IMR-90 (cell line): Measurements from ENCODE around the gene MTUS2.

Experiments used
- CEBPB ChIP-seq: IDR thresholded peaks from 2 replicates; pipeline ENCODE4 v1.6.1; 2012; ENCODE audit warnings: low read depth, low read length, improper control_type of control experiment
- CHD1 ChIP-seq: IDR thresholded peaks from 2 replicates; pipeline ENCODE4 v1.6.1; 2012; ENCODE audit warnings: low read depth, low read length, improper control_type of control experiment
- CTCF ChIP-seq: conservative IDR thresholded peaks from 2 replicates; pipeline ENCODE4 v1.5.1; 2012; ENCODE audit warnings: mild to moderate bottlenecking, low read depth, low read length, improper control_type of control experiment
- ELK1 ChIP-seq: fragments of 150-350 bp; IDR thresholded peaks from 2 replicates; pipeline ENCODE4 v1.6.1; 2016; ENCODE audit warnings: low read depth, mild to moderate bottlenecking, low read length, moderate library complexity, borderline replicate concordance
- FOS ChIP-seq: fragments of 150-350 bp; IDR thresholded peaks from 2 replicates; pipeline ENCODE4 v1.6.1; 2016; ENCODE audit warnings: low read depth, low read length
- MXI1 ChIP-seq: IDR thresholded peaks from 2 replicates; pipeline ENCODE4 v1.6.1; 2012; ENCODE audit warnings: low read depth, mild to moderate bottlenecking, low read length, moderate library complexity, borderline replicate concordance
- NFE2L2 ChIP-seq: fragments of 150-350 bp; IDR thresholded peaks from 2 replicates; pipeline ENCODE4 v1.6.1; 2016; ENCODE audit warnings: low read depth, mild to moderate bottlenecking, low read length
- POLR2A ChIP-seq: IDR thresholded peaks from 2 replicates; pipeline ENCODE4 v1.6.1; 2012; ENCODE audit warnings: mild to moderate bottlenecking, low read depth, low read length
- RAD21 ChIP-seq: IDR thresholded peaks from 2 replicates; pipeline ENCODE4 v1.6.1; 2012; ENCODE audit warnings: low read length, improper control_type of control experiment
- RCOR1 ChIP-seq: IDR thresholded peaks from 2 replicates; pipeline ENCODE4 v1.6.1; 2012; ENCODE audit warnings: mild to moderate bottlenecking, low read length, improper control_type of control experiment; ENCODE audit not compliant: insufficient replicate concordance
- RFX5 ChIP-seq: IDR thresholded peaks from 2 replicates; pipeline ENCODE4 v1.8.0; 2012; ENCODE audit warnings: low read depth, mild to moderate bottlenecking, low read length, moderate library complexity
- SMC3 ChIP-seq: fragments of 150-350 bp; IDR thresholded peaks from 2 replicates; pipeline ENCODE4 v1.6.1; 2016; ENCODE audit warnings: low read depth, mild to moderate bottlenecking, antibody characterized with exemption, low read length, moderate library complexity
- TF ChIP-seq, protein P1 (sequence below): fragments of 150-350 bp; IDR thresholded peaks from 2 replicates; pipeline ENCODE4 v1.6.1; 2017; ENCODE audit warnings: mild to moderate bottlenecking, antibody characterized with exemption, low read length, low read depth

DNA sequence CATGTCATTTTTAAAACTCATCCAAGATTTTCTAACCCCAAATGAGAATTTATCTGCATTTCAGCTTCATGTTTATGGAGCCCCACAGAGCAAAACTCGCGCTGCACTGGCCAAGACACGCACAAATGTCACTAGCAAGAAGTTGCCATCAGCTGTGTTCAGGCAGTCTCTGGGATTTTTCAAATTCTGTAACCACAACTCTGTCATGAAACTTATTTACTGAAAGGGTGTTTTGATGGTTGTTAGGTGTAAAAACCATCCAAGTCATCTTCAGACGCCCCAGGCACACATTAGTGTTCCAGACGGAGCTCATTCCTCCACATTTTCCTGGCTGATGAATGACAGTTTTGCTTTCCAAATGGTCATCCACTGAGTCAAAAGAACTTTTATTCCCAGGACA, 712.0 kb downstream of the MTUS2 start:
- TF ChIP-seq ELK1 (no peak), CTCF (no peak), POLR2A (no peak), RCOR1 (no peak), NFE2L2 (no peak), RAD21 (no peak), CHD1 (no peak), CEBPB (no peak), SMC3 (no peak), FOS (no peak), RFX5 (no peak), MXI1 (no peak)
- TF ChIP-seq, protein P1, sequence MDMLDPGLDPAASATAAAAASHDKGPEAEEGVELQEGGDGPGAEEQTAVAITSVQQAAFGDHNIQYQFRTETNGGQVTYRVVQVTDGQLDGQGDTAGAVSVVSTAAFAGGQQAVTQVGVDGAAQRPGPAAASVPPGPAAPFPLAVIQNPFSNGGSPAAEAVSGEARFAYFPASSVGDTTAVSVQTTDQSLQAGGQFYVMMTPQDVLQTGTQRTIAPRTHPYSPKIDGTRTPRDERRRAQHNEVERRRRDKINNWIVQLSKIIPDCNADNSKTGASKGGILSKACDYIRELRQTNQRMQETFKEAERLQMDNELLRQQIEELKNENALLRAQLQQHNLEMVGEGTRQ: no peak
